Natural killer cell (primary cell): Measurements from ENCODE around the gene MLLT6. TPM values are rescaled to one million over a fixed set of nuclear protein-coding genes. Genes with fewer than 3 reads are reported as not detected.

Experiments
- ATAC-seq, 3 donors: fragments of 150-1000 bp in 2 of 3; fragments of 200-7000 bp in 1 of 3; cut with Tn5 transposase; 1 replicate in 1 of 3; 2 replicates in 2 of 3; pipeline ENCODE4 v1.10.0; 2021; ENCODE audit warnings: mild to moderate bottlenecking in 2 of 3, moderate library complexity in 2 of 3
- DNase-seq, 2 donors: peaks; one replicate each; pipeline versions ENCODE4 v3.0.0 to v3.0.0-alpha.2; 2013 to 2021; ENCODE audit warnings: mixed read lengths in 1 of 2
- H3K27ac ChIP-seq: one replicate; pipeline ENCODE4 v1.5.1; 2013; ENCODE audit warnings: mild to moderate bottlenecking, low read length
- H3K27me3 ChIP-seq: one replicate; pipeline ENCODE4 v1.6.1; 2013; ENCODE audit warnings: low read length; ENCODE audit not compliant: control insufficient read depth, insufficient read depth
- H3K36me3 ChIP-seq: one replicate; pipeline ENCODE4 v1.6.1; 2013; ENCODE audit warnings: low read length; ENCODE audit not compliant: control insufficient read depth, insufficient read depth
- H3K4me1 ChIP-seq: one replicate; pipeline ENCODE4 v1.6.1; 2013; ENCODE audit warnings: low read length; ENCODE audit not compliant: control insufficient read depth, insufficient read depth
- H3K4me3 ChIP-seq: one replicate; pipeline ENCODE4 v1.5.1; 2013; ENCODE audit warnings: low read length
- H3K9me3 ChIP-seq: one replicate; pipeline ENCODE4 v1.6.1; 2013; ENCODE audit warnings: low read length; ENCODE audit not compliant: control insufficient read depth, insufficient read depth
- H3K27ac Mint-ChIP-seq, 2 donors: one replicate each; pipeline ENCODE4 v1.8.0; 2022; ENCODE audit warnings: mild to moderate bottlenecking in 2 of 2, mixed read lengths in 2 of 2, moderate library complexity in 1 of 2
- H3K27me3 Mint-ChIP-seq, 2 donors: one replicate each; pipeline ENCODE4 v1.8.0; 2022; ENCODE audit warnings: low read depth in 2 of 2, mixed read lengths in 2 of 2
- H3K36me3 Mint-ChIP-seq: one replicate; pipeline ENCODE4 v1.8.0; 2022; ENCODE audit warnings: mixed read lengths
- H3K4me1 Mint-ChIP-seq, 2 donors: one replicate each; pipeline ENCODE4 v1.8.0; 2022; ENCODE audit warnings: mixed read lengths in 2 of 2
- H3K4me3 Mint-ChIP-seq: one replicate; pipeline ENCODE4 v1.8.0; 2022; ENCODE audit warnings: mild to moderate bottlenecking, moderate library complexity, mixed read lengths
- H3K9me3 Mint-ChIP-seq, 2 donors: one replicate each; pipeline ENCODE4 v1.8.0; 2022; ENCODE audit warnings: mixed read lengths in 2 of 2
- WGBS: methylation state at CpG from one replicate; pipeline ENCODE4 v1.1.7; 2013; ENCODE audit warnings: missing lambda C conversion rate; ENCODE audit not compliant: insufficient coverage; 5-methylcytosine and 5-hydroxymethylcytosine counted together
- intact Hi-C: fragments of 100-400 bp; cut with micrococcal nuclease; formaldehyde crosslinking; loops from one replicate; pipeline ENCODE4 v1.14.2; 2022
- total RNA-seq, 4 donors: library from RNA; stranded (reverse); fragments of 120-200 nt in 1 of 4; gene quantifications; one replicate each; pipeline versions ENCODE4 v1.2.3 to v1.2.4, GENCODE V29; 2013 to 2022
- TF ChIP-seq, protein P1 (sequence below): fragments of 200-600 bp; IDR thresholded peaks from one replicate; pipeline ENCODE4 v1.8.0; 2022; ENCODE audit warnings: antibody characterized with exemption

Gene MLLT6
- total RNA-seq, 3 donors from 2014 or later (not counting 1 experiment from before 2014, with no cell fraction given): 478 to 578 (median 485) TPM

DNA sequence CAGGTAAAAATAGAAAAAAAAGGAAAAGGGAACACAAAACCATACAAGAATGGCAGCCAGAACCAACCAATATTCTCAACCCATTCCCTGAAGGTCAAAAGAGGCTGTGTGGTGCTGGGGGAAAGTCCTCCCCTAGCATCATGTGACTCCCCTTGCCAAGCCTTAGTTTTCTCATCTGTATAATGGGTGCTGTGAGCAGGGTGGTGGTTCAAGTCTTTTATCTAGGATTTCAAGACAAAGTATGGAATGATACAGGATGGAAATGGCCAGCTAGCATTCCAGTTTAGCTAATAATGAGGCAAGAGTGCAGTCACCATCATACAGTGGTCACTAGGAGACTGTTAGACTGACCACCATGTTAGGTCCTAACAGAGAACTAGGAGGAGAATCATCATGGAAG, 68.2 kb downstream of the MLLT6 start:
- TF ChIP-seq, protein P1, sequence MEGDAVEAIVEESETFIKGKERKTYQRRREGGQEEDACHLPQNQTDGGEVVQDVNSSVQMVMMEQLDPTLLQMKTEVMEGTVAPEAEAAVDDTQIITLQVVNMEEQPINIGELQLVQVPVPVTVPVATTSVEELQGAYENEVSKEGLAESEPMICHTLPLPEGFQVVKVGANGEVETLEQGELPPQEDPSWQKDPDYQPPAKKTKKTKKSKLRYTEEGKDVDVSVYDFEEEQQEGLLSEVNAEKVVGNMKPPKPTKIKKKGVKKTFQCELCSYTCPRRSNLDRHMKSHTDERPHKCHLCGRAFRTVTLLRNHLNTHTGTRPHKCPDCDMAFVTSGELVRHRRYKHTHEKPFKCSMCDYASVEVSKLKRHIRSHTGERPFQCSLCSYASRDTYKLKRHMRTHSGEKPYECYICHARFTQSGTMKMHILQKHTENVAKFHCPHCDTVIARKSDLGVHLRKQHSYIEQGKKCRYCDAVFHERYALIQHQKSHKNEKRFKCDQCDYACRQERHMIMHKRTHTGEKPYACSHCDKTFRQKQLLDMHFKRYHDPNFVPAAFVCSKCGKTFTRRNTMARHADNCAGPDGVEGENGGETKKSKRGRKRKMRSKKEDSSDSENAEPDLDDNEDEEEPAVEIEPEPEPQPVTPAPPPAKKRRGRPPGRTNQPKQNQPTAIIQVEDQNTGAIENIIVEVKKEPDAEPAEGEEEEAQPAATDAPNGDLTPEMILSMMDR: no peak
- H3K36me3 ChIP-seq: peaks cover 58% of the 10 kb centered on the region
- no peaks in the 10 kb centered on the region for H3K9me3 ChIP-seq
- no peak for DNase-seq
- H3K27me3 ChIP-seq: no peaks in the 10 kb centered on the region
- no peaks in the 10 kb centered on the region for H3K4me1 Mint-ChIP-seq
- intact Hi-C loops: no loop called here
- H3K36me3 Mint-ChIP-seq: peaks cover 15% of the 10 kb centered on the region
- no peak for ATAC-seq
- H3K4me3 ChIP-seq: no peak overlapping the region
- H3K27me3 Mint-ChIP-seq: no peaks in the 10 kb centered on the region
- no peak overlapping the region for H3K27ac Mint-ChIP-seq
- H3K27ac ChIP-seq: no peak overlapping the region
- H3K4me1 ChIP-seq: no peaks in the 10 kb centered on the region
- no peaks in the 10 kb centered on the region for H3K9me3 Mint-ChIP-seq
- no peak overlapping the region for H3K4me3 Mint-ChIP-seq

DNA sequence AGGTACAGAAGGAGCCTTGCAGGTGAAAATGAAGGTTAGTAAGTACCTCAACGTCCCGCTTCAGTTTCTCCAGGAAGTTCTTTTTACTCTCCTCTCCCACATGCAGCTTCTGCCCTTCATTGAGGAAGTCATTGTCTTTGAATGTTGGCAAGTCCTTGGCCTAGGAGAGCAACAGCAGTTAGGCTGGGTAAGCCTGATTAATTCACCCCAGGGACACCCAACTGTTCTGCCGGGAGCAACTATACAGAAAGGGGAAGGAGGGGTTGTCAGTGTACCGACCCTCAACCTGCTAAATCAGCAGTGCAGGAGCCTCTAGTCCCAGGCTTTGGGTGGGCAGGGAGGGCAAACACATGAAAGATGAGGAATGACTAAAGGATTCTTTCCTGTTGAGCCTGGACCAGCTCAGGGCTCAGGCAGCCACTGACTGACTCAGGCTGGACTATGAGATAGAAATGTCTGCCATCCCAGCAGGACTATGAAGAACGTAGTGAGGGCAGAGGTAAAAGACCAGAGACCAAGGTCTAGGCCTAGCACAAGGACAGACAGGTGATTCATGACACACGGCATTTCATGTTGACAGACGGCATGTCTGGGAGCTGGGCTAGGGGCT, 72.7 kb downstream of the MLLT6 start:
- H3K27ac Mint-ChIP-seq: no peak overlapping the region
- intact Hi-C loops: no loop called here
- H3K9me3 Mint-ChIP-seq: no peaks in the 10 kb centered on the region
- no peak overlapping the region for H3K4me3 ChIP-seq
- no peaks in the 10 kb centered on the region for H3K27me3 Mint-ChIP-seq
- 86% methylated on average over 7 of the region's 7 CpGs for WGBS
- TF ChIP-seq, protein P1: no peak
- H3K4me1 Mint-ChIP-seq: no peaks in the 10 kb centered on the region
- H3K9me3 ChIP-seq: no peaks in the 10 kb centered on the region
- no peak overlapping the region for H3K27ac ChIP-seq
- ATAC-seq (no peak), DNase-seq (no peak)
- H3K4me1 ChIP-seq: no peaks in the 10 kb centered on the region
- H3K27me3 ChIP-seq: no peaks in the 10 kb centered on the region
- H3K36me3 Mint-ChIP-seq: no peaks in the 10 kb centered on the region
- no peak overlapping the region for H3K4me3 Mint-ChIP-seq
- peaks cover 74% of the 10 kb centered on the region for H3K36me3 ChIP-seq

Other genes with a start within 250 kb of the MLLT6 start
- gene SRCIN1, start 99.3 kb upstream of the MLLT6 start, total RNA-seq: under 1 TPM in 2 of 3 donors, not detected in 1; 0.28 to 0.50 TPM
- gene EPOP, start 30.3 kb upstream of the MLLT6 start, total RNA-seq: 1 to 10 TPM in 2 of 3 donors, under 1 TPM in 1; 0.66 to 1.9 (median 1.1) TPM
- gene CISD3, start 25.1 kb downstream of the MLLT6 start, total RNA-seq: 10 to 100 TPM; 32.6 to 37.4 (median 33.9) TPM
- gene PCGF2, start 43.1 kb downstream of the MLLT6 start, total RNA-seq: under 1 TPM in 1 of 3 donors, not detected in 2; 0.12 TPM
- gene PSMB3, start 47.5 kb downstream of the MLLT6 start, total RNA-seq: 100 to 1,000 TPM; 102 to 129 (median 118) TPM
- gene PIP4K2B, start 94.3 kb downstream of the MLLT6 start, total RNA-seq: 10 to 100 TPM; 26.8 to 36.8 (median 36.3) TPM
- gene CWC25, start 120.0 kb downstream of the MLLT6 start, total RNA-seq: 10 to 100 TPM; 63.8 to 79.4 (median 74.4) TPM
- 100 to 1,000 TPM; 752 to 934 (median 923) TPM for gene RPL23, start 148.4 kb downstream of the MLLT6 start, total RNA-seq
- 100 to 1,000 TPM; 293 to 363 (median 340) TPM for gene LASP1, start 164.8 kb downstream of the MLLT6 start, total RNA-seq